HG02943 (cell line): Measurements from ENCODE around the gene ADAMTS18.

Experiments
- ATAC-seq: cut with Tn5 transposase; IDR thresholded peaks from one replicate; pipeline ENCODE4 v1.9.1; 2021; ENCODE audit warnings: mild to moderate bottlenecking, low read depth, moderate library complexity; ENCODE audit not compliant: unreplicated experiment

The ADAMTS18 gene

DNA sequence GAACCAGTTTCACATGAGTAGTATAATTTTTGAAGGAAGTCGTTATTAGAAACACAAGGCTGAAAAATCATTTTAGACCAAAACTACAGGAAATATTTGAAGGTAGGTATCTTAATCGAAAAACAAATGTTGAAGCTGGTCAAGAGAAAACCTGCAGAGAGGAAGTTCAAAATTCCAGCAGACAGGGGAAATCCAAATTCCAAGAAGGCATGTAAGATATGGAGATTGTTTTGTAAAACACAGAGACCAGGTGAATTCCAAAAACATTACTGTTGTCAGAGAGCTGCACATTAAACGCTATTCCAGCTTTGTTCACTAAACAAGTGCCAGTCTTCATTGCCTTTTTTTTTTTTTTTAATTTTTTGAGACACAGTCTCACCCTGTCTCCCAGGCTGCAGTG is 38.4 kb downstream of the ADAMTS18 start:
- no peak for ATAC-seq

DNA sequence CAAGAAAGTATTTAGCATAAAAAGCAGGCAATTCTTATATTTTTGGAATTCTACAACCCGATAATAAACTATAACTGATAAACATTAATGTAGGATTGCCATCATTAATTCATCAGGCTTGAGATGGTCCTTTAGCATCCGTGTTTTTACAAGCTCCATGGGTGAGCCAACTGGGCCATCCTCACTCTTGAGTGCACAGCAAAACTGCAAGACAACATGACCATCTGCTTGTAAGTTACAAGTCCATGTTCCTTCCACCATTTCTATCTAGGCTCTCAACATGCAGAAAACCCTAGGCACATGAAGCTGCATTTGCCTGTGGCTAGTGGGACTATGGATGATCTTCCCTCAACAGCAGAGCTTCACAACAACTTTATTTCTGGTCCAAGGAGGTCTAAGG is 40.1 kb downstream of the ADAMTS18 start:
- ATAC-seq: no peak

DNA sequence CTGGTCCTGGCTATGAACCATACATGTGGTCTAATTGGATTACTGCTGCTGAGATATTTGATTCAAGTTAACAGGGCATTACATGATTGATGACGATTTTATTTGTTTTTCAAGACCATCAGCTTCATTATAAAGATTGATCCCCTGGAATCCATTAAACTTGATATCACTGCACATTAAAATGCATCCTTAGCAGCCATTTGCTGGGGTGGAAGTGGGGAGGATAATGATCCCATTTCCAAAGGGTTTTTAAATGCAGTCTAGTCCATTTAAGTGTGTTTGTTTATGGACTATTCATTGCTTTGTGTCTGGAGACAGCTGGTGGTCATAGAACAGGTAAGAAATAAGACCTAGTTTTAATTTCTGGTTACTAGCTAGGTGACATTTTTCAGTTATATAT is 40.9 kb downstream of the ADAMTS18 start:
- ATAC-seq: no peak

DNA sequence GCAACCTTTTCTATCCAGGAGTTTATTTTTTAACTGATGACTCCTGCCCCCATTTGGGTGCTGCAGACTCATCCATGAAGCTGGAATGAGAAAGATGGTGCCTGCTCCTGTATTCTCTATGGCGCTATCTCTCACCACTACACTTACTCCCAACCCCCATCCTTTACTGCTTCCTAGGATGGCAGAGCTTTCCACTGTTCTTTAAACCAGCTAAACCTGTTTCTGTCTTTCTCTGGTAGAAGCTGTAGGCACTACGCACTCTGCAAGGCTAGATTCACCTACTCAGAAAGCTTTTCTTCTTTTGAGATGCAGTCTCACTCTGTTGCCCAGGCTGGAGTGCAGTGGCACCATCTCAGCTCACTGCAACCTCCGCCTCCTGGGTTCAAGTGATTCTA is 47.0 kb downstream of the ADAMTS18 start:
- no peak for ATAC-seq

DNA sequence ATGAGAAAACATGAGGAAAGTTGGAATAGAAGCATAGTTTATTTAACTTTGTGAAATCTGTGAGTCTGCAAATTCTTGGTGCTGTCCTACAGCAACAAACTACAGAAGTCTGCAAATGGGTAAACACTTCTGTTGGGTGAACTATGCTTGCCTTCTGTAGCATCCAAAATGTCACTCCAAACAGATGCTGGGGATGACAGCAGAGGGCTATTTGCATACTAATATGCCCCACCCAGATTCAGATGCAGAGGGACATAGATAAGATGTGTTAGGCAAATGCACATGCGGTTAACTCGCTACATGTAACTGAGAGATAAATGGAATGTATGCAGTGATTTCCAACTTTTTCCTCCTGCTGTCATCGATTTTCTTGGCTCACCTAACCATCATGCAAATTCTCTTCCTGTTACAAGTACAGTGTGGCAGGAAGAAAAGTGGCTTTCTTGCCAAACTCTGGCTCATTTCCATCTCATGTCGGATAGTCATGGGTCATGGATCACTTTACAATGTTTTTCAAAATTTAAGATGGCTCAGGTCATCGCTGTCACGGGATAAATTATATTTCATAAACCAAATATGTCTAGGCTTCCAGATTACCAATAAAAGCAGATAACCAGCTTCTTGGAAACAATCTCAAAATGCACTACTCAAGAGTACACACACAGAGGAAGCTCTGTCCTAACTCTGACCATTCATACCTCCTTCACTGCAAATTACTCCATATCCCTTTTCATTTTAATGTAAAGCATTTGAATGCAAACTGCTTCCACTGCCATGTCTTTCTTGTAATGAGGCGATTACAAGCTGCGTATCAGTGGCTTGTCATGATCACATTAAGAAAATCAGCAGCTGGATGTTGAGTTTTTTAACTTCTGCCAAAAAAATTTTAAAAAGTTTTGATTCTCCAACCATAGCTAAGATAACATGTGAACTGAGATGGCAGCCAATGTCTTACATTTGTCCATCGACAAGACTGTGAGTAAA is 47.7 kb downstream of the ADAMTS18 start:
- ATAC-seq: no peak

DNA sequence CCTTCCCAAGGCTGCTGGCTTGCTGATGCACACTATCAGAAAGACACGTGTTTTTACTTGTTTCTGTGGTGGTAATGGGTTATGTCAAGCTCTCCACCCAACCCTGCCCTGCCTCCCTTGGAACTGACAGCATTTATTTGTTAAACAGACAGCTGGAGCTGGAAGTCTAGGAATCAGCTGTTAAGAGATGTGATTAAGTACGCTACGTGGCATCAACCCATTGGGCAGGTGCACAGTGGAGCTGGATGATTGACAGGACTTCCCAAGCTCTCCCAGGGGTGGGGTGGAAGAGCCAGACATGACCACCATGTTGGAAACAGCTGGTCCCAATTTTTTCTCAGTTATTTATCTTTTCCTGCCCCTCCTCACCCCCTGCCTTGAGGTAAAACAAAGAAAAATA is 49.4 kb downstream of the ADAMTS18 start:
- no peak for ATAC-seq

DNA sequence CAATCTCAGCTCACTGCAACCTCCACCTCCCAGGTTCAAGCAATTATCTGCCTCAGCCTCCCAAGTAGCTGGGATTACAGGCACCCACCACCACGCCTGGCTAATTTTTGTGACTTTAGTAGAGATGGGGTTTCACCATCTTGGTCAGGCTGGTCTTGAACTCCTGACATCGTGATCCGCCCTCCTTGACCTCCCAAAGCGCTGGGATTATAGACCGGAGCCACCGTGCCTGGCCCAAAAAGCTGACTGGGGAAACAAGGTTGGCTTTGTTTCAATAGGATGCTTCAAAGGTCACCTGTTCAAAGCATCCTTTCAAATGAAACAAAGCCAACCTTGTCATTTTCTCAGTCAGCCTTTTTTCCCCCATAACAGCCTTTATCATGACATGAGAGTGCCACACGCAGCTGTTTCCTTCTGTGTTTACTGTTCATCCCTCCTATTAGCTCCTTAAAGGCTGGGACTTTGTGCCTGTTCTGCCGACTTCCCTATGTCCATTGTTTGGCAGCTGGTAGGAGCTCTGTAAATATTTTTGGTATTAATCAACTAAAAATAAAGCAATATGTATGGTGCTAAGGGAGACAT is 51.1 kb downstream of the ADAMTS18 start:
- no peak for ATAC-seq

DNA sequence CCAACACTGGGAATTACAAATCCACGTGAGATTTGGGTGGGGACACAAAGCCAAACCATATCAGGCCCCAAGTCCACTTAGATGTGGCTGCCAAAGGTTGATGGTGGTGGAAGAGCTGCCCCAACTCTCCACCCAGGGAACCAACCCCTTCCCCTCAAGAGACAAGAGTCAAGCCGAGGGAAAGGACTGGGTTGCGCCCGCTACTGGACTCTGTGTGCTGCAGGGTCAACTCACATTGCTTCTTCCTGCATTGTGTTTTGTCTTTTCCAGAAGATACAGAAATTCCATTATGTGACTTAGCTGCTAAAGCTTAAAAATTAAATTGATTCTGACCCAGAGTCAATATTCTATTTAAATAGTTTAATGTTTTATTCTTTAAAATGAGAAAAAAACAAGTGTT is 58.5 kb downstream of the ADAMTS18 start:
- ATAC-seq: no peak

DNA sequence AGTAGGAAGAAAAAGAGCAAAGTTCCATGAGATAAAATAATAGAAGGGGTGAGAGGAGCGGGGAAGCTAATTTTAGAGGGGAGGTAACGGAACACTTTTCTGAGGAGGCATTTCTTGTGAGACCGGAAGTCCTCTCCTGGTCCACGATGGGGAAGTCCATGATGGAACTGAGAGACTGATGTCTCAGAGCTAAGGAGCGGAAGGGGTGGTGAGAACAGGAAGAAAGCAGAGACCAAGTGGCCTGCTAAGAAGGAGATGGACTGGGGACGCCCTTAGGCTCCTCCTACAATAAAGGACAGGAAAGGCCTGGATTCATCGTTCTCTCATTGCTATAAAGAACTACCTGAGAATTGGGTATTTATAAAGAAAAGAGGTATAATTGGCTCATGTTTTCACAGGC is 59.4 kb downstream of the ADAMTS18 start:
- no peak for ATAC-seq

DNA sequence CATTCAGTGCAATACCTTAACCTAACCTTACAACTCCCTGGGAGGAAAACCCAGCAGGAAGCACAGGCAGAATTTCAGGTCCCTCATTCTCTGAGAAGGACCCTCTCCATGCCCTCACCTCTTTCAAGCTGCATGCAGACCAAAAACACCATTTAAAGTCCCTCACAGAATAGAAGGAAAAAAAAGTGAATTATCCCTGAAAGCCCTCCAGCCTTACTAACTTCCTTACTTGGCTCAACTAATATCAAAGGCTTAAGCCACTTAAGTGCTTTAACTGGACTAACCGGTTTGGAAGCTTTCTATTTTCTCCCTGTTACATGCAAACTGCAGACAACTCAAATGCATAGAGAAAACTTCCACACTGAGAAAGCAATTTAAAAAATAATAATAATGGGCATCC is 60.5 kb downstream of the ADAMTS18 start:
- no peak for ATAC-seq

DNA sequence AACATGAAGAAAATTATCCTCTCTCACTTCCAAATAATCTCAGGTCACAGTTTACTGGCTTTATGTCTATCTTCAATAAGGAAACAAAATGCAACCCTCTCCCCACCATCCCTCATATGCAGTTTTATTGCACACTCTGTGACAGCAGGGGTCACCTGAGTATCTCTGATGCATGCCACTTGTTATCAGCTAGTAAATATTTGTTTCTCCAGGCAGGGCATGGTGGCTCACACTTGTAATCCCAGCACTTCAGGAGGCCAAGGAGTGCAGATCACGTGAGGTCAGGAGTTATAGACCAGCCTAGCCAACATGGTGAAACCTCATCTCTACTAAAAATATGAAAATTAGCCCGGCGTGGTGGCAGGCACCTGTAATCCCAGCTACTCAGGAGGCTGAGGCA is 61.1 kb downstream of the ADAMTS18 start:
- ATAC-seq: no peak

DNA sequence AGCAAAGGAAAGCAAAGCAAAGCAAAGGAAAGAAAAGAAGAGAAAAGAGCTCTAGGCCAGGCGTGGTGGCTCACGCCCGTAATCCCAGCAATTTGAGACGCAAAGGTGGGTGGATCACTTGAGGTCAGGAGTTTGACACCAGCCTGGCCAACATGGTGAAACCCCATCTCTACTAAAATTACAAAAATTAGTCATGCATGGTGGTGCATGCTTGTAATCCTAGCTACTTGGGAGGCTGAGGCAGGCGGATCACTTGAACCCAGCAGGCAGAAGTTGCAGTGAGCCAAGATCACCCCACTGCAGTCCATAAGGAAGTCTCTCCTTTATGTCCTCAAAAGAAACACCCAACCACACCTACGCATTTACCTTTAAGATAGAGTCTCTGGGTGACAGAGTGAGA is 70.1 kb downstream of the ADAMTS18 start:
- ATAC-seq: no peak

DNA sequence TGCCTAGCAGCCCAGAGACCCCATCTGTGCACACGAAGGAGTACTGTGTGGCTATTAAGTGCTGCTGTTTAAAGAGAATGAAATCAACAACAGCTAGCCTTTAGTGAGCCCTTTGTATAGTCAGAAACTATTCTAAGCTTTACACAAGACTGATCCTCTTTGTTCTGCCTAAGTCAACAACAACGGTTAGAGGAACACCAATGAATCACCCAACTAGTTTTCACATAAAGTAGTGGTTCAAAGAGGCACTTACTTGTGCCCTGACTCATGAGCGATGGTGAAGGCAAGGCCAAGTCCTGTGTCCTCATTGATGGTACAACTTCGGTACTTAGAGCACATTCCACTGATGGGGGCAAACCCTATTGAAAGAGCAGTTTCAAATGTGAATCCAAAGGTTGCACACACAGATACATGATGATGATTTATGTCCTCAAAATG is 75.8 kb downstream of the ADAMTS18 start:
- ATAC-seq: no peak

DNA sequence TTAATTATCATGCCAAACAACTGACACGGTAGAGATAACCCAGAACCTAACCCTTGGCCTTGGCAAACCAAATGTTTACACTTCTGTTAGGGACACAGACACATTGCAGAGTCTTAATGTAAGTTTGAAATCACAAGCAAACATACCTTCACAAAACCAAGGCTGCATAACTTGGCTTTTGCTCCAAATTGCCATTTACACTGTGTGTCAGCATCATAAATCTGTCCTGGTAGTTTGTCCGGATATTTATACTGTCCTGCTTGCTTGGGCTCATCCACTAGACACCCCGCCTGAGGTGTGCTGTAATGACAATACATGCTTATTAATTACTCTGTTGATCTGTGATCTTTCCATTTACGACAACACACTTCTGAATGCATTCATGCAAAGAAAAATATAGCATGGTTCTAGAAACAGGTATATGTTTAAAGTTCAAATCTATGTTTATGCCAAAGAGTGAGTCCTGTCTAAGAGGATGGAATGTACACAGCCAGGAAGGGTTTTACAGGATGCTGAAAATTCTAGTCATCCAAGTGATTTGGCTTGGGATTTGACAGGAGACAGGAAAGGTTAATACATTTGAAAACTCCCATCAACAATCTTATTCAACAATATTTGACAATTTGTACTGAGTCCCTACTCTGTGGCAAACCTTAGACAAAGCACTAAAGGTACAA is 81.1 kb downstream of the ADAMTS18 start:
- no peak for ATAC-seq

DNA sequence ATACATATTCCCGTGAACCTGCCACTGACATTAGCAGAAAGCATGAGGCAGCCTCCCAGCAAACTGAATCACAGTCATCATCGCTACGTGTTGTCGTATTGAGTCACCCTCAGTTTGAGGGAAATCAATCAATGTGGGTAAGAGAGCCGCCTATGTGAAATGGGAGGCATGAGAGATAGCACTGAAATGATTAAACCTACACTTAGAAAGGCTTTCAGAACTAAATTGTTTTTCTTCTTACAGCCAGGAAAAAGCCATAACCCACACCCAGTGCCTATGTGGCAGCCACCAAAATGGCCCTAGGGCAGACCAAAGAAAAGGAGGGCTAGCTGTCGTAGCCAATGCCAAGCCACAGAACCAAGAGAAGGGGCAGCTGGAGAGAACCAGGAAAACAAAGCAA is 90.5 kb downstream of the ADAMTS18 start:
- ATAC-seq: no peak

DNA sequence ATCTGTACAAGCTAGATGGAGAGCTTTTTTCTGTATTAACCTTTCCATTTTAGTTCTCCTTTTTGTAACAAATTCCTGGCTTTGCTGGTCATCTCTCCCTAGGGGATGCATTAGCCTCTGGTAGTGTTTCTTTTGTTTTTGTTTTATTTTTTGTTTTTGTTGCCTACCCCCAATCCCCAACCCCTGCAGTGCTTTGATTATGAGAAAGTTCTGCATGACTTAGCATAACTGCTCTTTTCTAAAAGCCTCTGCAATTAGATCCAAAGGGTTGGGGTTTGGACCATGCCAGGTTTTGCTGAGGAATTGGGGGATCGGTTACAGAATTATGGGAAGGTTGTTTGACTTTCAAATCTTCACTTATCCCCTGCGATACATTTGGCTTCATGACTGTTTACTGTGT is 98.2 kb downstream of the ADAMTS18 start:
- ATAC-seq: no peak

DNA sequence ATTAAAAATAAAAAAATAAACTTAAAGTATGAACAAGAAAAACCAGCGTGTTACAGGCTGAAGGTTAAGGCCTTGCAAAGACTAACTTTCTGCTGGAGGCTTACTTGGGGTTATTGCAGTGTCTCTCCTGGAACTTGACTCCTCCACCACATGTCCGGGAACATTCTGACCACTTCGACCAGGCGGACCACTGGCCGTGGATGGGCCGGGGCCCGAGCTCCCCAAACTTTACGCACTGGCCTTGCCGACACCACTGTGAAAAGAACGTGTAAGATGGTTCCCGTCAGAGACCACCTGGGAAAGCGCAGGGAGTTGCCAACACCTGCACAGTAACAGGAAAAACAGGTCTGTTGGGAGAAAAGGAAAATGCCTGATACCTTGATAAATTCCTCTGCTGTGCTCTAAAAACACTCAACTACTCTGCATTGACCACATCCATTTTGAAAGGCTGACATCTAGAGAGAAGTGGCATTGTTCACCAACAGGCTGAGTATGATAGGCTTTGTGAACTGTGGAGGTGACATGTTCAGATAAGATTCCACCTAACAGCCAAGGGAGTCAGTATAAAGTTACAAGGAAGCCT is 99.1 kb downstream of the ADAMTS18 start:
- ATAC-seq: no peak

DNA sequence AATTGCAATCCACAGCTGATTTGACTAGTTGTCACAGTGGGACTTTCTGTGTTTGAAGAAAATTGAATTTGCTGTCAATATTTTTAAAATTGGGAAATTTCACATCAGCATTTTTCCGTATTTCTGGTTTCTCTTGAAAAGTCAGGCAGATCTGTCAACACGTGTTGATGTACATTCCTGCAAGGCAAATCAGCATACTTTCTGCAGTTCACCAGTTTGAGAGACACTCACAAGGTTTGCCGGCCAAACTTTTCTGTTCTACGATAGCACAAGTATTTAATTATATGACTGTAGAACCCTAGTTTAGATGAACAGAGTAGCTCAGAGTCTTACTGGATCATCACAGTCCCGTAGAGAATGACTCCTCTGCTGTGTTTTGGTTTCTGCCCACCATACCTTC is 102.0 kb downstream of the ADAMTS18 start:
- ATAC-seq: no peak

DNA sequence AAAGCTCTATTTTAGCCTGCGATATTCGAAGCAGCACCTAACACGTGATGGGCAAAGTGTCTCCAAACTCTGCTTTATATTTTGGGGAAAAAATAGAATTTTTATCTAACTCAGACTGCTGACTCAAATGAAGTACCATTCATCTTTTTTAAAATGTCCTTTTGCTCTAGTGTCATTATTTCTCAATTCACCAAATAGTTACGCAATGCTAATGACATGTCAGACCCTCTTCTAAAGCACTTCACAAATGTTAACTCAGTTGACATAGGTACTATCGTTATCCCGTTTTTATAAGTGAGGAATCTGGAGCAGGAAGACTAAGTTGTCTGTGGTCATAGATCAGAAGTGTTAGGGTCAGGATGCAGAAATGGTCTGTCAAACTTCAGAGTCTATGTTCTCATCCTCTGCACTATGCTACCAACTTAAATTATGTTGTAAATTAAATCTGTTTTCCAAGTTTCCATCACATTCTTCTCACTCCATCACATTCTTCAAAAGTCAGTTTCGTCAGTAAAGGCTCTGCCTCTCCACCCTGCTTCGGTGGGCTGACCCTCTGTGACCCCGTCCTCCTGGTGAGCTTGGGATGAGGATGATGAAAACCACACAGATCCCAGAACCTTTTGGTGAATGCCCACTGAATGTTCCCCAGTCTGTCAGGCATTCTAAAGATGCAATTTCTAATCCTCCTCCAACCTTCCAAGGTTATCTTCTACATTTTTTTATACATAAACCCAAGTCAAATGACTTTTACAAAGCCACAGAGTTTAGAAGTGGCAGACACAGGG is 102.8 kb downstream of the ADAMTS18 start:
- no peak for ATAC-seq

DNA sequence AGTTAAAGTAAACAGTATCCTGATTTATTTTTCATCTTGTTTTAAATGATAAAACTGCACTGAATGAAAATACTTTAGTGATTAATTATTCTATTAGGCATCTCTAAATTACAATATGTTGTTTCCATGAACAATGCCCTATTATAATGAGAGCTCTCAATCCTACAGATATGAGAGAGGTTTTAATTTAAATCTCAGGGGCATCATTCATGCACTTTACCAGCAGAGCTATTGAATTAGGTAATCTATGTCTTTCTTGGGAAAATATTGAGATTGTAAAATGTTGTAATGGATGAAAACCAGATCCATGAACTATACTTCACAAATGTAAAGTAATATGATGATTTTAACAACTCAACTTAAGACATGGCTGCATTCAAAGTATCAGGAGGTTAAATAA is 103.8 kb downstream of the ADAMTS18 start:
- no peak for ATAC-seq
